OCI-LY3 (cell line): ENCODE results near the gene HRH1.

Source experiments
- H2AFZ ChIP-seq: fragments of 200-600, 300-600 bp; shearing (Covaris generic); 2 replicates; pipeline ENCODE4 v1.6.0; 2014; ENCODE audit warnings: antibody characterized with exemption, low read depth, low read length
- H3K27ac ChIP-seq: fragments of 200-600, 300-600 bp; sonication (generic); 2 replicates; pipeline ENCODE4 v1.5.1; 2014; ENCODE audit warnings: mild to moderate bottlenecking, low read length, moderate library complexity, mixed read lengths
- H3K27me3 ChIP-seq: fragments of 200-600, 300-600 bp; sonication (generic); 2 replicates; pipeline ENCODE4 v1.6.1; 2014; ENCODE audit warnings: low read depth, low read length, mixed read lengths
- H3K36me3 ChIP-seq: fragments of 200-600, 300-600 bp; sonication (generic); replicated peaks from 2 replicates; pipeline ENCODE3; 2014; ENCODE audit warnings: low read depth, low read length, mixed read lengths
- H3K4me1 ChIP-seq: fragments of 300-600, 200-600 bp; sonication (generic); 2 replicates; pipeline ENCODE4 v1.6.1; 2014; ENCODE audit warnings: low read length, mixed read lengths
- H3K4me2 ChIP-seq: fragments of 200-600, 300-600 bp; sonication (generic); 2 replicates; pipeline ENCODE4 v1.6.1; 2014; ENCODE audit warnings: low read length, mixed read lengths
- H3K4me3 ChIP-seq: fragments of 300-600, 200-600 bp; sonication (generic); 2 replicates; pipeline ENCODE4 v1.5.1; 2014; ENCODE audit warnings: antibody characterized with exemption, mild to moderate bottlenecking, low read length, moderate library complexity
- H3K79me2 ChIP-seq: fragments of 300-600, 200-600 bp; shearing (Covaris generic); 2 replicates; pipeline ENCODE4 v1.6.1; 2014; ENCODE audit warnings: mild to moderate bottlenecking, low read length, mixed read lengths
- H3K9ac ChIP-seq: fragments of 300-600, 200-600 bp; shearing (Covaris generic); 2 replicates; pipeline ENCODE4 v1.6.0; 2014; ENCODE audit warnings: mild to moderate bottlenecking, low read length, moderate library complexity
- H3K9me3 ChIP-seq: fragments of 200-600, 300-600 bp; shearing (Covaris generic); 2 replicates; pipeline ENCODE4 v1.6.1; 2014; ENCODE audit warnings: low read length, mixed read lengths; ENCODE audit not compliant: insufficient read depth
- H4K20me1 ChIP-seq: fragments of 200-600, 300-600 bp; sonication (generic); 2 replicates; pipeline ENCODE4 v1.6.1; 2016; ENCODE audit warnings: low read length, mixed read lengths; ENCODE audit not compliant: insufficient read depth
- CTCF ChIP-seq: fragments of 200-600, 300-600 bp; sonication (generic); IDR thresholded peaks from 2 replicates; pipeline ENCODE4 v1.5.1; 2014; ENCODE audit warnings: antibody characterized with exemption, low read length, low read depth
- EZH2phosphoT487 ChIP-seq: fragments of 200-600 bp; shearing (Covaris generic); IDR thresholded peaks from 2 replicates; pipeline ENCODE4 v1.6.1; 2018; ENCODE audit warnings: antibody characterized with exemption, mixed run types, low read depth

The HRH1 gene

GRCh38 chr3:11185564-11186317 lies 31.4 kb downstream of the HRH1 start:
- Histone ChIP-seq H3K4me2 (no peak overlapping the region), H3K9me3 (no peaks in the 10 kb centered on the region), H2AFZ (no peak overlapping the region), H3K27me3 (peaks cover 24% of the 10 kb centered on the region), H3K9ac (no peak overlapping the region), H3K27ac (no peak overlapping the region), H3K36me3 (no peaks in the 10 kb centered on the region), H3K4me1 (no peaks in the 10 kb centered on the region), H3K79me2 (no peaks in the 10 kb centered on the region), H4K20me1 (no peaks in the 10 kb centered on the region), H3K4me3 (no peak overlapping the region)
- TF ChIP-seq CTCF (no peak), EZH2phosphoT487 (no peak)

DNA sequence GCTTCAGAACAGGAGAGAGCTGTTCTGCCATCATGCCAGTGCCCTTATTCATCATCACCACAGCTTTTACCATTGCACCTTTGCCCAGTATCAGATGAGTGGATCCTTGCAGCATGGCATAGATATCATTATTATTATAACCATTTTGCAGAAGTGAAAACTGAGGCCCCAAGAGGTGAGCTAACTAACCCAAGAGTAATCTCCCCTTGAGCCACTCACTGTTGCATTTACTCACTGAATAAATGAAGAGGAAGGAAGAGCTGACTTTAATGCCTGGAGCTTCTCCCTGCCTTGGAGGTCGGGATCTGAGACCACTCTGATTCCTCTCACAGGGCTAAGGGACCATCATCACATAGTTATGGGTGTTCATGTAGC lies 32.0 kb downstream of the HRH1 start:
- H3K9ac ChIP-seq = no peak overlapping the region
- H3K9me3 ChIP-seq = no peaks in the 10 kb centered on the region
- no peaks in the 10 kb centered on the region for H4K20me1 ChIP-seq
- H3K36me3 ChIP-seq = no peaks in the 10 kb centered on the region
- H3K4me2 ChIP-seq = no peak overlapping the region
- TF ChIP-seq EZH2phosphoT487 (no peak), CTCF (no peak)
- no peak overlapping the region for H3K27ac ChIP-seq
- peaks cover 24% of the 10 kb centered on the region for H3K27me3 ChIP-seq
- H2AFZ ChIP-seq = no peak overlapping the region
- no peak overlapping the region for H3K4me3 ChIP-seq
- H3K4me1 ChIP-seq = no peaks in the 10 kb centered on the region
- H3K79me2 ChIP-seq = no peaks in the 10 kb centered on the region

- Histone ChIP-seq H3K36me3 (no peaks in the 10 kb centered on the region), H3K4me2 (no peak overlapping the region), H3K9me3 (no peaks in the 10 kb centered on the region), H3K4me3 (no peak overlapping the region), H3K79me2 (no peaks in the 10 kb centered on the region), H3K4me1 (no peaks in the 10 kb centered on the region), H4K20me1 (no peaks in the 10 kb centered on the region), H3K27ac (no peak overlapping the region), H3K27me3 (peaks cover 24% of the 10 kb centered on the region), H3K9ac (no peak overlapping the region), H2AFZ (no peak overlapping the region)
- no peak for TF ChIP-seq CTCF
- no peak for TF ChIP-seq EZH2phosphoT487
Measured at GRCh38 chr3:11186771-11187191, 32.5 kb downstream of the HRH1 start.

GRCh38 chr3:11187681-11188080 lies 33.4 kb downstream of the HRH1 start:
- H4K20me1 ChIP-seq = no peaks in the 10 kb centered on the region
- H3K4me3 ChIP-seq = no peak overlapping the region
- H3K4me1 ChIP-seq = no peaks in the 10 kb centered on the region
- H3K27ac ChIP-seq = no peak overlapping the region
- TF ChIP-seq CTCF (no peak), EZH2phosphoT487 (no peak)
- no peak overlapping the region for H3K9ac ChIP-seq
- no peak overlapping the region for H3K4me2 ChIP-seq
- H3K36me3 ChIP-seq = no peaks in the 10 kb centered on the region
- H2AFZ ChIP-seq = no peak overlapping the region
- H3K27me3 ChIP-seq = peaks cover 24% of the 10 kb centered on the region
- no peaks in the 10 kb centered on the region for H3K79me2 ChIP-seq
- no peaks in the 10 kb centered on the region for H3K9me3 ChIP-seq
